Testis (tissue), 3 donors: ENCODE results near the gene KLHL5. TPM values are rescaled to one million over a fixed set of nuclear protein-coding genes. Genes with fewer than 3 reads are reported as not detected.

Experiments
- DNase-seq: peaks from one replicate; pipeline ENCODE4 v3.0.0-alpha.2; 2019
- H3K27ac ChIP-seq, 2 donors: fragments of 200-600 bp; sonication (generic); one replicate each; pipeline ENCODE4 v1.5.1; 2019
- H3K27me3 ChIP-seq: fragments of 200-600 bp; sonication (generic); one replicate; pipeline ENCODE4 v1.5.1; 2019
- H3K36me3 ChIP-seq: fragments of 200-600 bp; sonication (generic); one replicate; pipeline ENCODE4 v1.5.1; 2017; ENCODE audit warnings: low read depth; ENCODE audit errors: missing control alignments
- H3K4me1 ChIP-seq: fragments of 200-600 bp; sonication (generic); one replicate; pipeline ENCODE4 v1.5.1; 2019
- H3K4me3 ChIP-seq, 2 donors: fragments of 200-600 bp; sonication (generic); one replicate each; pipeline ENCODE4 v1.5.1; 2017 to 2019
- H3K9me3 ChIP-seq: fragments of 200-600 bp; sonication (generic); one replicate; pipeline ENCODE4 v1.5.1; 2017
- CTCF ChIP-seq, 3 experiments: fragments of 450-650 bp in 2 of 3; fragments of 200-600 bp in 1 of 3; sonication (generic) in 1 of 3; IDR thresholded peaks; one replicate each; pipeline ENCODE4 v1.5.1; 2016 to 2019; ENCODE audit warnings: antibody characterized with exemption in 3 of 3, mild to moderate bottlenecking in 2 of 3, moderate library complexity in 1 of 3
- POLR2A ChIP-seq: fragments of 450-650 bp; IDR thresholded peaks from one replicate; pipeline ENCODE4 v1.6.1; 2017; ENCODE audit warnings: antibody characterized with exemption, mild to moderate bottlenecking, moderate library complexity
- WGBS, 2 donors: methylation state at CpG; one replicate each; pipeline ENCODE4 v1.1.5; 2018; 5-methylcytosine and 5-hydroxymethylcytosine counted together
- intact Hi-C: fragments of 100-400 bp; cut with DNase I; formaldehyde crosslinking; loops from one replicate; pipeline ENCODE4 v1.15.1; 2023; ENCODE audit warnings: low total_unique reads
- polyA plus RNA-seq: library from polyadenylated mRNA; stranded (reverse); fragments of 350-450 nt; fragmentation: Illumina TruSeq; extraction: RNeasy Lipid Tissue Mini Kit (QIAGEN cat#74804); gene quantifications from one replicate; pipeline ENCODE4 v1.2.3, GENCODE V29; 2014; ENCODE audit warnings: low read depth, low replicate concordance; ENCODE audit not compliant: insufficient read depth
- total RNA-seq, 2 donors: library from RNA; depleted of rRNA; stranded (reverse); fragments of >200 nt; gene quantifications; one replicate each; pipeline ENCODE4 v1.2.3, GENCODE V29; 2016

The KLHL5 gene
- total and polyA plus RNA-seq, 3 donors from 2014 or later = 11.0 to 20.9 (median 14.4) TPM

GRCh38 chr4:39053983-39054382 is 8.0 kb upstream of the KLHL5 start:
- WGBS, 2 donors = 96 to 97% methylated on average over 4 of the region's 4 CpGs
- no peak overlapping the region for H3K4me3 ChIP-seq
- no peak for DNase-seq
- TF ChIP-seq POLR2A = no peak
- TF ChIP-seq CTCF (IDR thresholded peaks at IDR 0.05) = no peak
- H3K9me3 ChIP-seq = no peaks in the 10 kb centered on the region
- intact Hi-C loops = no loop called here
- no peaks in the 10 kb centered on the region for H3K36me3 ChIP-seq
- H3K4me1 ChIP-seq = peaks cover 8% of the 10 kb centered on the region
- no peak overlapping the region for H3K27ac ChIP-seq
- no peaks in the 10 kb centered on the region for H3K27me3 ChIP-seq

- Histone ChIP-seq H3K27me3 (no peaks in the 10 kb centered on the region), H3K36me3 (no peaks in the 10 kb centered on the region), H3K27ac (no peak overlapping the region), H3K9me3 (no peaks in the 10 kb centered on the region), H3K4me3 (no peak overlapping the region), H3K4me1 (peaks cover 8% of the 10 kb centered on the region)
- intact Hi-C loops = no loop called here
- TF ChIP-seq CTCF (IDR thresholded peaks at IDR 0.05) (no peak), POLR2A (no peak)
- 95 to 98% methylated on average over 3 of the region's 3 CpGs for WGBS, 2 donors
- DNase-seq = no peak
Observed at GRCh38 chr4:39054497-39054896, 7.5 kb upstream of the KLHL5 start.

- Histone ChIP-seq H3K9me3 (no peaks in the 10 kb centered on the region), H3K4me1 (no peaks in the 10 kb centered on the region), H3K27me3 (no peaks in the 10 kb centered on the region), H3K4me3 (no peak overlapping the region), H3K27ac (no peak overlapping the region), H3K36me3 (no peaks in the 10 kb centered on the region)
- no peak for DNase-seq
- TF ChIP-seq CTCF (IDR thresholded peaks at IDR 0.05) = no peak
- no peak for TF ChIP-seq POLR2A
- 94 to 96% methylated on average over 5 of the region's 5 CpGs for WGBS, 2 donors
- intact Hi-C loops = no loop called here
Observed at GRCh38 chr4:39056023-39056422, 6.0 kb upstream of the KLHL5 start.

GRCh38 chr4:39061457-39061856 is 575 bp upstream of the KLHL5 start:
- Histone ChIP-seq H3K4me1 (no peaks in the 10 kb centered on the region), H3K27me3 (no peaks in the 10 kb centered on the region), H3K36me3 (no peaks in the 10 kb centered on the region), H3K27ac (no peak overlapping the region), H3K4me3 (no peak overlapping the region), H3K9me3 (no peaks in the 10 kb centered on the region)
- intact Hi-C loops = no loop called here
- 82 to 100% methylated on average over 1 of the region's 1 CpG for WGBS, 2 donors
- no peak for DNase-seq
- TF ChIP-seq POLR2A = no peak
- no peak for TF ChIP-seq CTCF (IDR thresholded peaks at IDR 0.05)

- DNase-seq = no peak
- 82 to 84% methylated on average over 4 of the region's 4 CpGs for WGBS, 2 donors
- Histone ChIP-seq H3K4me3 (no peak overlapping the region), H3K27me3 (no peaks in the 10 kb centered on the region), H3K9me3 (no peaks in the 10 kb centered on the region), H3K27ac (no peak overlapping the region), H3K36me3 (no peaks in the 10 kb centered on the region), H3K4me1 (no peaks in the 10 kb centered on the region)
- no peak for TF ChIP-seq CTCF (IDR thresholded peaks at IDR 0.05)
- no peak for TF ChIP-seq POLR2A
- intact Hi-C loops = no loop called here
Observed at GRCh38 chr4:39062770-39063097, 702 bp downstream of the KLHL5 start.
